GM18861 (cell line): Measurements from ENCODE around the gene EDARADD.

Experiments used
- ATAC-seq: cut with Tn5 transposase; IDR thresholded peaks from one replicate; pipeline ENCODE4 v1.9.1; 2021; ENCODE audit not compliant: unreplicated experiment

Gene EDARADD

DNA sequence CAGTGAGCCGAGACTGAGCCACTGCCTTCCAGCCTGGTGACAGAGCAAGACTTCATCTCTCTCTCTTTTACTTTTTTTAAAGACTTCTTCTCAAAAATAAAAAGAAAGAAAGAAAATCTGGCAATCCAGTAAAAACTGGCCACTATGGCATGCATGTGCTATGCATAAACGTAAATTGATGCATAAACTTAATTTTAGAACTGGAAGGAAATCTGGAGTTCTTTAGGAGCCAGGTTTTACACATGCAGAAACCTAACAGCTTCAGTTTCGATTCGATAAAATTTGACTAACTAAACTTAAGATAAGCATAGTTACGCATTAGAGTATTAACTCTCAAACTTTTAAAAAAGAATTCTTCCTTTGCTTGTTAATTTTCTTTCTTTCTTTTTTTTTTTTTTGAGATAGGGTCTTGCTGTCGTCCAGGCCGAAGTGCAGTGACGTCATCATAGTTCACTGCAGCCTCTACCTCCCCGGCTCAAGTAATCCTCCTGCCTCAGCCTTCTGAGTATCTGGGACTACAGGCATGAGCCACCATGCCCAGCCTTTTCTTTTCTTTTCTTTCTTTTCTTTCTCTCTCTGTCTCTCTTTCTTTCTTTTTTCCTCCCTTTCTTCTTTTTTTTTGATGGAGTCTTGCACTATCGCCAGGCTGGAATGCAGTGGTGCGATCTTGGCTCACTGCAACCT is 117.8 kb downstream of the EDARADD start:
- no peak for ATAC-seq

DNA sequence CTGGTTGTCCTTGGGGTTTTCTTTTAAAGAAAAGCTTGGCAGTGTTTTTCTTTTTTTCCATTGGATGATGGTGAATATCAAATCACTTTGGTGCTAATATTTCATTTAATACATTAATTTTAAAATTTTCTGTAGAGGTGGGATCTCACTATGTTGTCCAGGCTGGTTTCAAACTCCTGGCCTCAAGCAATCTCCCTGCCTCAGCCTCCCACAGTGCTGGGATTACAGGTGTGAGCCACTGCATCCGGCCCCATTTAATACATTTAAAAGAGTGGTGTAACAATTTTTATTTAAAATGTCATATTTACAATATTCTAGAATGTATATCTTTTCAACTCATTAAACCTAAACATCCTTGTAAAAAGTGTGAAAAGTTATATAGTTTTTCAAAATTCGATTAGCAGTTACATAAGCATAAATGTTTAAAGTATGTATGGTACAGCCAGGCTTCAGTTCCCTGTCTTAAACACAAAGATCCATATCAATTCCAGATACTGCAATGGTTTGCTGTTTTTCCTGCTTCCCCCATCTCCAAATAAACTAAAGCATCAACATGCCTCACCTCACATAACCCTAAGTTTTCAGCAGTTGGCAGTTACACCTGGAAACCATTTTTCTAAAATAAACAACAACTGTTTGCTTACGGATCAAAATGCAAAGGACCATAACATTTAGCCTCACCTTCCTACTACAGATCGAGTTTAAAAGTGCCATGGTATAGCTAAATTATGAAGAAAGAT is 120.8 kb downstream of the EDARADD start:
- no peak for ATAC-seq

DNA sequence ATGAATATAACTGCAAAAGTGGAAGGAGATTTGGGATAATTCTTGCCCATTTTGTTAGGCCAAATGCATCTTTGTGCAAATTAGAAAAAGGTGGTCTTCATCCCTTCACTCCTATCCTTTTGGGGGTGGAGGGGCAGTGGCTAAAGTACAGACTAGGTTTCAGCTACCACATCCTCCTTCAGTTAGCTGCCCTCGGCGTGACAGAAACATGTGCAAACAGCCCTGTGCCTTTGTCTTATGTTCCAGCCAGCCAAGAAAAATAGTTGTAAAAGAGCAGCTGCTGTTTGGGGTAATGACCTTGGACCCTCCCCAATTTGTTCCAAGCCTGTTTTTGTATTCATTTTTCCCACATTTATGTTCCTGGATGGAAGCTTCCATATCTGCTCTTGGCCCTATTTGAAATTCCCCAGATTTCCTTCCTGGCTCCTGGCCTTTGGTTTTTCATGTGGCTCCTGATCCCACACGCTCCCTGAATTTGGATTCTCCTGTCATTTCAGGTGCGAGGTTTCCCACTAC is 121.4 kb downstream of the EDARADD start:
- no peak for ATAC-seq

DNA sequence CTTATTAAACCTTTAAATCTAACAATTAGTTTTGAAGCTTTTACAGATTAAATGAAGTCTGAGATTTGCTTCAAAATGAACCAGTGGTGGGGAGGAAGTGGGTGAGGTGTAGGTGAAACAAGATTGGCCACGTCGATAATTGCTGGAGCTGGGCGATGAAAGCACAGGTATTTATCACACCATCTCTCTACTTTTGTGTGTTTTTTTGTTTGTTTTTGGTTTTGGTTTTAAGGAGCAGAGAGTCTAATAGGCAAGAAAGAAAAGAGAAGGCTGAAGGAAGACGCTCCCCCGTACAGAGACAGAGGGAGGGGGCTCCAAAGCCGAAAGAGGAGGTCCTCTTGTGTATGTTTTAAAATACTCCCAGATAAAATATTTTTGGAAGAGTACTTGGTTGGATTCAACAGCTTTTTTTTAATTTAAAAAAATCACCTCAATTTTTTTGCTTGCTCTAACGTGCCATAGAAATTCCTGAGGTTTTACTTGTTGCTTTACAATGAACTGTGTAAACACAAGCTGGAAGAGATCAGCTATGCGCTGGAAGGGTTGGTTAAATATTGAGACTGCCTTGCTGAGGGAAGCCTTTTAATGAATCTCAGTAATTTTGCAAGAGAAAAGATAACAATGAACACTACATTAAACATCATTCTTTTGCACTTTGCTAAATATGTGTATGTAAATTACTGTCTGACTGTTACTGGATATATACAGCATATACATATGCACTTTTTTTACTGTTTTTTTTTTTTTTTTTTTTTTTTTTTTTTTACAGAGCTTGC is 123.0 kb downstream of the EDARADD start:
- no peak for ATAC-seq

DNA sequence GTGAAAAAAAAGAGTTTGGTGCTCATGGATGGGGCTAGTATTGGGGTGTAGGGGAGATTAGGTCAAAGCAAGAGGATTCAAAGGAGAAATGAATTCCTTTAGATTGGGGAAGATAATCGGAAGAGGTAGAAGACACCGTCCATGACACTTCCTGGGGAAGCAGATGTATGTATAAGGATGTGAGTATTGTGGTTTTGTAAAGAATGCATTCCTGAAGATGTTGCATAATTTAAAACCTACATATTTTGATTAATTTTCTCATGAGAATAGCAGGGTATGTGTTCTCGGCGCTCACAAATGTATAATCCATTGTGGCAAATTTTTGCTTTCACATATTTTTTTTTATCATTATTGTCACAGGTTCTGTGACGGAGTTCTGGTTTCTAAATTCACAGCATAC is 124.2 kb downstream of the EDARADD start:
- ATAC-seq: no peak

DNA sequence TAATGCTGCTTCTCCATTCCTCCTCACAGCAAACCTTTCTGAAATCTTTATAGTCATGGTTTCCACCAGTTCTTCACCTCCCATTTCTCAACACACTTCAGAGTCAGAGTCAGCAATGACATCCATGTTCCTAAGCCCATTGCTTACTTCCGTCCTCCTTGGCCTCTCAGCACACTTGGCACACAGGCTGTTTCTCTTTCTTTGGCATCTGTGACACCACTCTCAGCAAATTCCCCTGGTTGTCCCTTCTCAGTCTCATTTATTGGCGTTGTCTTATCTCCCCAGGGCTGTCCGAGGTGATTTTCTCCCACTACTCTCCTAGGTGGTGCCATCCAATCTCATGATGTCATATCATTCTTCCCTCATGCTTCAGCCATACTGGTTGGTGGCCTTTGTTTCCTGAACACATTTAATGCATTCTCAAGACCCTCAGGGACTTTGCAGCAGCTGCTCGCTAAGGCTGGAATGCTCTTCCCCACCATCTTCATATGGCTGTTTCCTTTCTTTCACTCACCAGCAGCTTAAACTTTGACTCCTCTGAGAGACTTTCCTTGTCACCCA is 126.4 kb downstream of the EDARADD start:
- ATAC-seq: no peak

DNA sequence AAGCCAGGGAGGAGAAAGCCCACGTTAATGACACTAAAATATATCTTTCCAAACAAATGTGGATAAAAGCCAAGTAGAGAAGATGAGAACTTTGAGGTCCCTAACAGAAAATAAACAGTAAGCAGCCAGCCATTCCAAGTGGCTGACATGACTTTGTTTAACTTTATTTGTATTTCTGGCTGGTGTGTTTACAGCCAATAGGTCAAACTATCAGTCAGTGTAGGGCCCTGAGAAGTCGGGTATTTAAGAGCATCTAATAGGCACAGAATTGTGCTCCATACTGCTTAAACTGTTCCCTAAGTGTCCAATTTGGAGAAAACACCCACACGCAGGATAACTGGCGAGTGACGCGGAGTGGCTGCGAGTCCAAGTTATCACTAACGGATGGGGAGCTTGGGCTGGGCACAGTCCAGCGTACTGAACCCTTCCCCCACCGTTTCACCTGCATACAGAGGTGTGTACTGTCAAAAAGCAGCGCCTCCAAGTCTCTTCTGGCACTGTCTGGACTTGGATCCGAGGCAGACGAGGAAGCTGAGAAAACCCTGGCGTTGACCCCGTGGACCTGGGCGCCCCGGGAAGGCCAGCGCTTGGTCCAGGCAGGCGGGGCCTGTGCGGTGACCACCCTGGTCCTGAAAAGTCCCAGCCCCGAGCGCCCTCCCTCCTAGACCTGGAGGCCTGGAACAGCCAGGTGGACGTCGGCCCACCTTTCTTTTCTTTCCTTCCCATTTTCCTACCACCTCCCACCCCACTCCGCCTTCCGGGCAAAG is 129.0 kb downstream of the EDARADD start:
- no peak for ATAC-seq

DNA sequence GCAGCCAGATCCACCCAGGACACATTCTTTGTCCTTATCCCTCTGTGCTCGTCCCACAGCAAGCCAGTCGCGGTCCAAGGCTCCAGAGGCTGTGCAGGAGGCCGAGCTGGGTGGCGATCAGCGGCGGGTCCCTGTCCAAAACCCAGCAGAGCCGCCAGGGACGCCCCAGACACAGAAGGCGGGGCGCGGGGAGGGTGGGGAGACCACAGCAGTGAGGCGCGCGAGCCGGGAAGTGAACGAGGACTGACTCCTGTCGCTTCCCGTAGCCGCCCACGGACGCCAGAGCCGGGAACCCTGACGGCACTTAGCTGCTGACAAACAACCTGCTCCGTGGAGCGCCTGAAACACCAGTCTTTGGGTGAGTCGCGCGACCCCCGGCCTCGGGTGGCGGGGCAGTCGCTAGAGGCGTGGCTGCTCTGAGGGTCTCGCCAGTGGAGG is 129.6 kb downstream of the EDARADD start, which contains the start of gene LGALS8:
TSS of gene LGALS8 (plus strand) at position 279 of the 438 bp plus-strand sequence. CDS start 2,089 bp downstream, outside the sequence.
- ATAC-seq: peak; percentile 37

DNA sequence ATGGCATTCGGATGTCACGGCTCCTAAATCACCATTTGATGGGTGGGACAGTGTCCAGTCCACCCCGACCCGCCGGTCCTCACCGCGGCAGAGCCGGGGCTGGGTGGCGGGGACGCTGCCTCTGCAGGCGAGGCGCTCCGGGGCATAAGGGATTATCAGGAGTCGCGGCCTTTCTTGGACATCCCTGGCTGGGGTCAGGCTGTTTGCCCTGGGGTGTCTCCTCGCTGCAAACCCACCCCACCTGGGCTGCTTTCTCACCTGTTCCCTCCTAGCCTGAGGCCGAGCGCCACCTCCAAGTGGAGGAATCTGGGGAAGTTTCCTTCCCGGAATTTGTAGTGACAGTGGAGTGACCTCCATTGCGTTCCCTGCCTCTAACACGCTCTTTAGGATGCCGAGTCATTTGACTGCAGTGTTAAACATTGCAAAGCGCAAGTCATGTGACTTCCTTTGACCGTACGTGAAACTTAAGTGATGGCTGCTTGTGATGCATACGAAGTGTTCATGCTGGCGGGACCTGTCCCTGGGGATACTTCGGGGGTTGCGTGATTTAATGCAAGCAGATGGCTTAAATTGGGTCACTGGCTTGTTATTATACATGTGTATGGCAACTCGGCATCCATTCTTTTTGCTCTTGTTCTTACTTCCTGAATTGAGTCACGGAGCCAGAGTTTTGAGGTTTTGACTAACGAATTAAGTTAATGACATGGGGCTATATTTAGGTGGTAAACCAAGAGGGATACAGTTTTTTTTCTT is 130.2 kb downstream of the EDARADD start:
- peak; percentile 97 for ATAC-seq

DNA sequence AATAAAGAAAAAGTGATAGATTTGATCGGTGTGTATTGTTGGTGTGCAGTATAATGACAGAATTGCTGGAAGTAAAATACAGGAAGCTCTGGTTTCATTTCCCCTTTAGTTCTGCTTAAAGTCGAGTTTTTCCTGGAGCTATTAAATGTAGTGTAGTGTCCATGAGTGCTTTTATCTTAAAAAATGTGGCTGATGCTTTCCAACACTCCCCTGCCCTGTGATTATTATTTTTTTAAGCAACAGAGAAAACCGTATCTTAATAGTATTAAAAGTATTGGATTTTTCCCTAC is 130.8 kb downstream of the EDARADD start:
- no peak for ATAC-seq

DNA sequence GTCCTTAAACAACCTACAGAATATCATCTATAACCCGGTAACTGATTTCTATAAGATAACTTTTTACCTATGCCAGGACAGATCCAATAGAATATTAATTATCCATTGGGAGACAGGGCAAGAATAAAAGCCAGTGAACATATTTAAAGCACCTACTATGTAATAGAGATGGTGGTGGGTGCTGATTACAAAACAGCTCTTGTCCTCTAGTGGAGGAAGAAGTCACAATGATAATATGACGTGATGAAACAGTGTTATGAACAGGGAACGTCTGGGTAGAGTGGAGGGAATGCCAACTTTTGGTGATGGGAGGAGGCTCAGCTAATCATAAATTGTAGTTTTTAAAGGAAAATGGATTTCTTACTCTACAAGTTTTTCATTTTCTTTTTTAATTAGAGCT is 132.0 kb downstream of the EDARADD start:
- ATAC-seq: no peak

DNA sequence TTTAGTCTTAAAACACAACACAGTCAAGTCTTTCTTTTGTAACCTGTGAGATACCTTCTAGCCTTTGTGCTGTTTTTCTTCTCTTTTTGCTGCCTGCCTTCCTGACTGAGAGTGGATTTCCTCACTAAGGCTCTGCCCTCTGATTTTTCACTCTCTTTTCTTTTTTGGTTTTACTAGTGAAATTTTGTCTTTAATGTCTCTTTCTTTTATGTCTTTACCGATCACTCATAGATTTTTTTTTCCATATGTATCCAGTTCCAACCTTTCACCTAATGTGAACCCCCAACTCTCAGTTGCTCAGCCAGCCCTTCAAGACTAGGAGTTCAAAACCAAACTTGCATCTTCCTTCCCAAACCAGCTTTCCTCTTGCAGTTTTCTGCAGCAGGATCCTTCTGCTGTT is 136.2 kb downstream of the EDARADD start:
- ATAC-seq: no peak

DNA sequence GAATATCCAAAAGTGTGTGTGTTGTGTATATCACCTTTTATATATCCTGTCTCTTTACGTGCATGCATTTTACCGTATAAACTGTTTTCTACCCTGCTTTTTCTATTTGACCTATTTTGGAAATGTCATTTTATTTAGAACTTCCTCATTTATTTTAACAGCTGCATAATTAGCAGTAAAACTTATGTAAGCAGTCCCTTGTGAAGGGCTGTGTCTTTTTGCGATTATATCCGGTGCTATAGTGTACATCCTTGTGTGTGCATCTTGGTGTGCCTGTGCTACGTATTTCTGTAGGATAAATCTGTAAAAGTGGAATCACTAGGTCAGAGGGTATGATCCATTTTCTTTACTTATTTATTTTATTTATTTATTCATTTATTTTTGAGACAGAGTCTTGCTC is 136.9 kb downstream of the EDARADD start:
- no peak for ATAC-seq

DNA sequence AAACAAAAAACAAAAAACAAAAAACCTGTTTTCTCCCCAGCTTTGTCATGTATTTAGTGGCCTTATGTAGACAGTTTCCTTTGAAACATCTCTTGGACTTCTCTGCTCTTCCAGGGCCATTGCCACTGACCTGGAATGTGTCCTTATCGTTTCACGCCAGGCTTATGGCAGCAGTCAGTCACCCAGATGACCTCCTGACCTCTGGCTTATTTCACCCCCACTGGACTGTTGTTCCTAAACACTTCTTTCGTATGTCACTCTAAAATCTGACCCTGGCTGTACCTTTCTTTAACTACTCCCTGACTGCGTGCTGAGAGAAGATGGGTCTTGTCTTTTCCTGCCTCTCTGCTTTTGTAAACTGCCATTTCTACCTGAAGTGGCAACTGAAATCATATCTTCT is 138.8 kb downstream of the EDARADD start:
- no peak for ATAC-seq

DNA sequence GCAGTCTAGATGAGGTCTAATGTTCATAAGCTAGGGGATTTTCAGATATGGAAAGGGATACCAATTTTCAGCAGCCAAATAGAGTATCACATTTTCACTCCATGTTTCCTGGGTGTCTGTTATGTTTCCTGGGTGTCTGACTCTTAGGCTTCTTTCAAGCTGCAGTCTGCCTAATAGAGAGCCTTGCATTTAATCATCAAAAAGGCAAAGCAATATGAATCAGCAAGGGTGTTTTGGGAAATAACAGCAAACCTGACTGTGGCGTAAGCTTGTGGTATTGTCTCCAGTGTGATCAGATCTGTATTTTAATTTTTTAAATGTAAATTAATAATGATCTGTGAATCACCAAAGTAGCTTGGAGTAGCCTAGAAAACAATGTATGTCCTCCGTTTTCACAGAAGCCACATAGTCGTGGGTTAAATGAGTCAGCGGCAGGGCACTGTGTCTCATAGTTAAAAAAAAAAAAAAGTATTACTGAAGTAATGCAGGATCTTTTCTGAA is 140.1 kb downstream of the EDARADD start:
- ATAC-seq: no peak
